ENCODE results near the gene AMIGO1.
"Not testable (repeated sequence)": the region's sequence is repeated elsewhere in the genome, so short reads cannot be mapped to it uniquely, and the experiment has no call there.

The AMIGO1 gene

DNA sequence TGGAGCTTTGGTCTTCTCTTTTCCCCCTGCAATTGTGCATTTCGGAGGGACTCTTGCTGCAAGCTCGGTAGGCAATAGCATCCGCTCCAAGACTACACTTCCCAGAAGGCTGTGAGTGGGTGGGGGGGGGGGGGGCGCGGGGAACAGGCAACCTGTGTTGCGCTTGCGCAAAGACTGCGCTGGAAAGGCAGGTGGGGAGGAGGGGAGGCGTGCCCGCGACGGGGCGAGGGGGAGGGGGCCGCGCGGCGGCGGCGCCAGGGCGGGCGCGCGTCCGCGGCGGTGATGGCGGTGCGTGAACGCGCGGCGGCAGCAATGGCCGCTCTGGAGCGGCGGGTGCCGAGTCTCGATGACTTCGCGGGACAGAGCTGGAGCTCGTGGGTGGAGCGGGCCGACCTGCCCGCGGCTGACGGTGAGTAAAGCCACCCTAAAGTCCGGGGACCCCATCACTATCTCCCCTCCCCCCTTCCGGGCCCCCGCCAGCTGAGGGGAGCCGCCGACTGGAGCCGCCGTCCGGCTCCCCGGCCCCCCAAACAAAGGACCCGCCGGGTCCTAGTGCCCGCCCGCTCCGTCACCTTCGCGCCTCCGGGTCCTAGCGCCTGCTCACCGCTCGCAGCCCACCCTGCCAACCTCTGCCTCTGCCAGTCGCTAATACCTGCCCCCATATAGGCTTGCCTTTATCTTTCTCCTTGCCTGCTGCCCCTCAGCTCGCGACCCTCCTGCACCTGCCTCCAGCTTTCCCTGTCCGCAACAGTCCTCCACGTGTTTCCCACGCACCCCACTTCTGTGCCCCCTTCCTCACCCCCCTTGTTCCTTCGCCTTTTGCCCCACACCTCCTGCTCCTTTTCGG lies 25.6 kb downstream of the AMIGO1 start, which contains the start of gene ATXN7L2:
ATXN7L2 (plus strand) TSS at position 234 of the 847 bp plus-strand sequence; CDS start at position 283, 49 bp downstream.
- DNase-seq (ENCODE audit: low spot score): peak; percentile 91

- DNase-seq (ENCODE audit: low spot score): peak; percentile 77
These were observed 26.5 kb downstream of the AMIGO1 start for GRCh38 chr1:109482791-109483671.

- no peak for DNase-seq (ENCODE audit: low spot score)
These were observed 27.3 kb downstream of the AMIGO1 start for GRCh38 chr1:109482242-109482641.

- DNase-seq (ENCODE audit: low spot score): no peak
These were observed 27.9 kb downstream of the AMIGO1 start for GRCh38 chr1:109481646-109482045.

- DNase-seq (ENCODE audit: low spot score): no peak
These were observed 29.6 kb downstream of the AMIGO1 start for GRCh38 chr1:109479901-109480300.

- DNase-seq (ENCODE audit: low spot score): no peak
These were observed 30.2 kb downstream of the AMIGO1 start for GRCh38 chr1:109479311-109479710.

GRCh38 chr1:109478806-109479205 lies 30.7 kb downstream of the AMIGO1 start:
- DNase-seq (ENCODE audit: low spot score): no peak

DNA sequence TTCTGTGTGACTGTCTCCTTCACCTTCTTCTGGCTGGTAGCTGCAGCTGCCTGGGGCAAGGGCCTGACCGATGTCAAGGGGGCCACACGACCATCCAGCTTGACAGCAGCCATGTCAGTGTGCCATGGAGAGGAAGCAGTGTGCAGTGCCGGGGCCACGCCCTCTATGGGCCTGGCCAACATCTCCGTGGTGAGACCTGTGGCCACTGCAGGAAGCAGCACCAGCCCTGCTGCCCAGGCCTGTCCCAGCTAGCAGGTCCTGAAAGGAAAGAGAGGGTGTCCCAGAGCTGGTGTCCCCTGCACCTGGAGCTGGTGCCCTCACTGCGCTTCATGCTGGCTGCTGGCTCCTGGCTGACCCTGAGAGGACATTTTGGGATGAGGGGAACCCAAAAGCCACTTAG lies 31.7 kb downstream of the AMIGO1 start:
- no peak for DNase-seq (ENCODE audit: low spot score)

GRCh38 chr1:109476825-109477224 lies 32.7 kb downstream of the AMIGO1 start:
- DNase-seq (ENCODE audit: low spot score): no peak

DNA sequence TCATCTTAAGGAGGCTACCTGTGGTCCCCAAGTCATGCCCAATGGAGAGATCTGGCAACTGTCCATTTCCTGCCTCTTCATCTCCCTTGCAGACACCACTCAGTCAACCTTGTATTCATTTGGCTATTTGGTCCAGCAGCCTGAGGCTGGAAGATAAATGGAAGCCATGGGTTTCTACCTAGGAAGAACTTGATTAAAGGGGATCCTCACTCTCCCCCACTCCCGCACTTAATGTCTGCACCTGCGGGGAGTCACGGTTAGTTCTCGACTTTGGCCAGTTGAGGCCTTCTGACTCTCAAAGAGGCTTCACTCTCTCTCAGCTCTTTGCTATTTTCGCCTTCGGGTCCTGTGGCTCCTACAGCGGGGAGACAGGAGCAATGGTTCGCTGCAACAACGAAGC lies 34.3 kb downstream of the AMIGO1 start:
- no peak for DNase-seq (ENCODE audit: low spot score)

DNA sequence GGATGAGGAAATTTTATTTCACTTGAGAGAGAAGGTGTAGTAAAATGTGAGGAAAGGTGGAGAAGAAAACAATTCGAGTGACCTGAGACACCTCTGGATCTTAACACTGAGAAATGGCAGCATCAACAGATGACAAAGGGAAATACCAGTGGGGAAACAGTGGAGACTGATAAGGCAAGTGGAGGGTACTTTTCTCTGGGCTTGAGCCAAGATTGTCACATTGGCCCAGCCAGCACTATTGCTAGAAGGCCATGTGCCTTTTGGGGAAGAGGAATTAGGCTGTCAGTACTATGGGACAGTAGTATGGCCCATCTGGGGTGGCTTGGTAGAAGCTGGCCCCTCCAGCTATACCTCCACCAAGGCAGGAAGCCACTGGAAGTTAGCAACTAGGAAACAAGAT lies 34.8 kb downstream of the AMIGO1 start:
- no peak for DNase-seq (ENCODE audit: low spot score)

- DNase-seq (ENCODE audit: low spot score): not testable (repeated sequence)
These were observed 36.1 kb downstream of the AMIGO1 start for GRCh38 chr1:109473284-109474057.

DNA sequence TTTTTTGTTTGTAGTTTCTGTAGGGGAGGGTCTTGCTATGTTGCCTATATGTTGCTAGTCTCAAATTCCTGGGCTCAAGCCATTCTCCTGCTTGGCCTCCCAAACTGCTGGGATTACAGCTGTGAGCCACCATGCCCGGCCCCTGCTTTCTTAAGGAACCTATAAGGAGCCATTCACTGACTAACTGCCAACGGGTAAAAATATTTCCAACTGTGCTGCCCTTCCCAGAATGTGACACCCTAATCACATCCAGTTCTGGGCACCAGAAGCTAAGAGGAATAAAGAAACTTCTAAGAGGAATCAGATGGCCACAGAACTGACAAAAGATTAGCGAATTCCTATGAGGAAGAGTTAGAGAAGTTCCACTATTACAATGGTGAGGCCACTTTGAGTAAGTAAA lies 36.7 kb downstream of the AMIGO1 start:
- DNase-seq (ENCODE audit: low spot score): no peak

- DNase-seq (ENCODE audit: low spot score): no peak
These were observed 39.3 kb downstream of the AMIGO1 start for GRCh38 chr1:109470245-109470644.

DNA sequence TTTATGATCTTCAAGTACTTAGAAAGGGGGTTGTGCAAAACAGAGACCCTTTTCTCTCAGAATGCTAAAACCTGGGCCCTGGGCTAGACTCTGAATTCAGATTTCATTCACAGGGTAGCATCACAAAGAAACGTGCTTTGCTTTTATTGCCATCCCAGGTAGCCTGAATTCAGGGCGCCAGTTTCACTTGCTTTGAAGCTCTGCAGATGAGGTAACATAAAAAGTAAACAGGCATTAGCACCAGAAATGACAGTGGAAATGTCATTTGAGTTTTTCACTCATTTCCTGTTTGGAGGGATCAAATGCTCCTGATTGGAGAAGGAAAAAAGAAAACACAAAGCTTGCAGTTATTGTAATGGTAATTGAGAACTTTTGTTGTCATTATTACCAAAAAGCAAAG lies 40.6 kb downstream of the AMIGO1 start:
- DNase-seq (ENCODE audit: low spot score): no peak

- no peak for DNase-seq (ENCODE audit: low spot score)
These were observed 41.5 kb downstream of the AMIGO1 start for GRCh38 chr1:109468061-109468460.

DNA sequence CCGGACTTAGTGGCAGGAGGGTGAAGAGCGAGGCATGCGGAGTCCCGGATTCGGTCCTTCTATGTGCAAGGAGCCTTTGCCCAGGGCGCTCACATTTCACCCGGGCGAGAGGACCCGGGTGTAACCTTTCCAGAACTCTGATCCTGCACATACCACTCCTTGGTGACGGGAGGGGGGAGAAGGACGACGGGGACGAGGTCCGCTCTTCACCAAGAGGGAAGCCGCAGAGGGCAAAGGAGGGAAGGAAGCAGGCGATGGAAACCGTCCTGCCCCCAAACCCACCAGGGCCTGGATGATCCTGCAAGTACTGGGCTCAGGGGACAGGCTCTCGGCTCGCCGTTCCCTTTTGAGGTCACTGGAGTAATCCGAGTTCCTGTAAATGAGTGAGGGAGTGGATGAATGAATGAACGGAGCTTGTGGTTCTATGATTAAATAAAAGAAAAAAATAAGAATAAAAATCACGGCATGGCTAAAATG lies 42.2 kb downstream of the AMIGO1 start:
- no peak for DNase-seq (ENCODE audit: low spot score)

GRCh38 chr1:109466452-109467300 lies 42.9 kb downstream of the AMIGO1 start, which contains the start of gene SYPL2:
SYPL2 (plus strand) TSS chr1:109466546; CDS start chr1:109466844, 298 bp downstream.
- DNase-seq (ENCODE audit: low spot score): no peak

- DNase-seq (ENCODE audit: low spot score): no peak
These were observed 43.4 kb downstream of the AMIGO1 start for GRCh38 chr1:109466125-109466451.

DNA sequence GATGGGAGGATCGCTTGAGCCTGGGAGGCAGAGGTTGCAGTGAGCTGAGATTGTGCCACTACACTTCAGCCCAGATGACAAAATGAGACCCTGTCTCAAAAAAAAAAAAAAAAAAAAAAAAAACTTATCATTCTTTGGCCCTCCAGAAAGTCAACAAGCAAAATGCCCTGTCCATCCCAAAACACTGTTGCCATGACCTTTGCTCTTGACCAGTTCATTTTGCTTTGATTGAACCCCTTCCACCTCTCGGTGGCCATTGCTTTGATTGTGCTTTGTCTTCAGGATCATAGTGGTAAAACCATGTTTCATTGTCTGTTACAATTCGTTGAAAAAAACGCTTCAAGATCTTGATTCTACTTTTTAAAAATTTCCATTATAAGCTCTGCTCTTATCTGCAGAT lies 51.7 kb downstream of the AMIGO1 start:
- DNase-seq (ENCODE audit: low spot score): no peak

DNA sequence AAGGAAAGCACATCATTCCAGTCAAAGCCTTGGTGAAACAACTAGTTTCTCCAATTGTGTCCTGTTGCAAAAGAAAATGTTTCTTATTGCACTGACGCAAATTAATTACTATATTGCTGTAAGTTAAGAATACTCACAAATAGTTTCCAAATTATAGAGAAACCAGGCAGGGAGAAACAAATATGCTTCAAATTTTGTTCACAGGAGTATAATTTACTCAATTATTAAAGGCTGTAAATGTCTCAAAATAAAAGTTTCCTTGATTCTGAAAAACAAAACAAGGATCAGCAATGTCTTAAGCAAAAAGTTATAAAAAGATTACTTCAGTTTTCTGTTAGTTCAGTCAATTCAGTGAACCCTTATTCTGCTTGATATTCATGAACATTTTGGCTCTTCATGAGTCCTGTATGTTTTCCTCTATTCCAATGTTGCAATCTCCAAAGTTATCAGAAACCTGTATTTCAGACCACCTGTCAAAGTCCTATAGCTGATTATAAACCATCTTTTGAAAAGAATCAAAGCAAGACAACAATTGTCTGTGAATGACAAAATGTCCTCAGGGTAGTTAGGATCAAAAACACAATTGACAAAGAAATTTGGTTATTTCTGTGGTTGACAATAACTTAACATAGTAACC lies 54.9 kb downstream of the AMIGO1 start:
- peak; percentile 19 for DNase-seq (ENCODE audit: low spot score)
